ENCODE results near the gene FAM114A2. TPM values are rescaled to one million over a fixed set of nuclear protein-coding genes. Genes with fewer than 3 reads are reported as not detected.

Gene FAM114A2
- total RNA-seq (ENCODE audit: unreplicated experiment), result 25.8 TPM
- long read RNA-seq, full-length matches to known transcripts, result 12 of 21 reads
- long read RNA-seq, partial matches to known transcripts, result 2 of 21 reads
- long read RNA-seq, other reads (novel, unspliced or antisense), result 7 of 21 reads

- peak within 1 kb of the TSS; percentile 95 for H3K27ac Mint-ChIP-seq (ENCODE audit: unreplicated experiment)
- H3K36me3 Mint-ChIP-seq (ENCODE audit: unreplicated experiment), result no peaks in the 10 kb centered on the region
- H3K4me3 Mint-ChIP-seq (ENCODE audit: unreplicated experiment), result peak within 1 kb of the TSS; percentile 100
- H3K4me1 Mint-ChIP-seq (ENCODE audit: low read depth, unreplicated experiment), result peaks cover 5% of the 10 kb centered on the region
- DNase-seq, result peak; percentile 93
- peaks cover 7% of the 10 kb centered on the region for H3K9me3 Mint-ChIP-seq (ENCODE audit: unreplicated experiment)
- H3K27me3 Mint-ChIP-seq (ENCODE audit: unreplicated experiment), result peaks cover 4% of the 10 kb centered on the region
- TF ChIP-seq, protein P1, sequence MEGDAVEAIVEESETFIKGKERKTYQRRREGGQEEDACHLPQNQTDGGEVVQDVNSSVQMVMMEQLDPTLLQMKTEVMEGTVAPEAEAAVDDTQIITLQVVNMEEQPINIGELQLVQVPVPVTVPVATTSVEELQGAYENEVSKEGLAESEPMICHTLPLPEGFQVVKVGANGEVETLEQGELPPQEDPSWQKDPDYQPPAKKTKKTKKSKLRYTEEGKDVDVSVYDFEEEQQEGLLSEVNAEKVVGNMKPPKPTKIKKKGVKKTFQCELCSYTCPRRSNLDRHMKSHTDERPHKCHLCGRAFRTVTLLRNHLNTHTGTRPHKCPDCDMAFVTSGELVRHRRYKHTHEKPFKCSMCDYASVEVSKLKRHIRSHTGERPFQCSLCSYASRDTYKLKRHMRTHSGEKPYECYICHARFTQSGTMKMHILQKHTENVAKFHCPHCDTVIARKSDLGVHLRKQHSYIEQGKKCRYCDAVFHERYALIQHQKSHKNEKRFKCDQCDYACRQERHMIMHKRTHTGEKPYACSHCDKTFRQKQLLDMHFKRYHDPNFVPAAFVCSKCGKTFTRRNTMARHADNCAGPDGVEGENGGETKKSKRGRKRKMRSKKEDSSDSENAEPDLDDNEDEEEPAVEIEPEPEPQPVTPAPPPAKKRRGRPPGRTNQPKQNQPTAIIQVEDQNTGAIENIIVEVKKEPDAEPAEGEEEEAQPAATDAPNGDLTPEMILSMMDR (IDR thresholded peaks at IDR 0.05; ENCODE audit: partially characterized antibody, unreplicated experiment), result peak; percentile 15
Measured at GRCh38 chr5:154038707-154039457, at the start of gene FAM114A2, which contains the start of gene MFAP3. Gene FAM114A2, minus strand, starts transcription at chr5:154038910. Its CDS starts 3,957 bp downstream, at chr5:154034953. Gene MFAP3, plus strand, starts transcription at chr5:154038967. Its CDS starts 10,756 bp downstream, at chr5:154049723.

DNA sequence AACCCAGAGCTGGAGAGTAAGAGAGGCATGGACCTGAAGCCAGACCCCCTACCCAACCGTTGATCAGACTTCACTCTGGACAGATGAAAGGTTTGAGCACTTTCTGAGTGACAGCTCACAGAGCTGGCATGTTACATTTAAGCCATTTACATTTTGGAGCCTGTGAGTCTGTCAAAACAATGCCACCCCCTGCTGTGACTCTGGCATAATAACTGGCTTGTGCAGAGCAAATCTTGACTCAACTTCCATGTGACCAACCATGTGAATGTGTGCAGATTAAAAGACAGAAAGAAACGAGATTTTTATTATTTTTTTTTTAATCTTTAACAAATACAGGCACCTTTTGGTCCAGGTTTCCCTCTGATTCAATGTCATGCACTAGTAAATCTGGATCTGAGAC lies 48.5 kb upstream of the FAM114A2 start:
- DNase-seq, result no peak
- Mint-ChIP-seq H3K27me3 (ENCODE audit: unreplicated experiment) (peaks cover 5% of the 10 kb centered on the region), H3K36me3 (ENCODE audit: unreplicated experiment) (peaks cover 5% of the 10 kb centered on the region), H3K4me1 (ENCODE audit: low read depth, unreplicated experiment) (peaks cover 11% of the 10 kb centered on the region), H3K4me3 (ENCODE audit: unreplicated experiment) (no peak overlapping the region), H3K9me3 (ENCODE audit: unreplicated experiment) (no peaks in the 10 kb centered on the region), H3K27ac (ENCODE audit: unreplicated experiment) (no peak overlapping the region)
- TF ChIP-seq, protein P1 (IDR thresholded peaks at IDR 0.05; ENCODE audit: partially characterized antibody, unreplicated experiment), result no peak

DNA sequence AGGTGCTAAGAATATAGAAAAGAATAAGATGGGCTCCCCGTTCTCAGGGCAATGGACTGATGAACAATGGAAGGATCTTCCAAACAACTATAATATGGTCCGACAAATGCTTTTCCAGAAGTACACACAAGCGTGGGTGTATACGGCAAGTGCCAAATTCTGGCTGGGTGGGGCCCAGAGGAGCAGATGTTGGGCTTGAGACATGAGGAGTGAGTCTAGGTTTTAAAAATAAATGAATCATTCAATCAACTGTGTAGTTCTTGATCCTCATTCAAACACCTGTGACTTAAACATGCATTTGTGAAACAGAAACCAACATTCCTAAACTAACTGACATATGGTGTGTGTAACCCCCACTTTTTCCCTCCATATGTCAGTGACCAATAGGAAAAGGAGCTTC lies 47.9 kb upstream of the FAM114A2 start:
- Mint-ChIP-seq H3K27ac (ENCODE audit: unreplicated experiment) (no peak overlapping the region), H3K4me1 (ENCODE audit: low read depth, unreplicated experiment) (peaks cover 16% of the 10 kb centered on the region), H3K9me3 (ENCODE audit: unreplicated experiment) (peaks cover 4% of the 10 kb centered on the region), H3K4me3 (ENCODE audit: unreplicated experiment) (no peak overlapping the region), H3K27me3 (ENCODE audit: unreplicated experiment) (peaks cover 9% of the 10 kb centered on the region), H3K36me3 (ENCODE audit: unreplicated experiment) (peaks cover 5% of the 10 kb centered on the region)
- DNase-seq, result no peak
- TF ChIP-seq, protein P1 (IDR thresholded peaks at IDR 0.05; ENCODE audit: partially characterized antibody, unreplicated experiment), result no peak

GRCh38 chr5:154086146-154086545 lies 47.4 kb upstream of the FAM114A2 start:
- TF ChIP-seq, protein P1 (IDR thresholded peaks at IDR 0.05; ENCODE audit: partially characterized antibody, unreplicated experiment), result no peak
- Mint-ChIP-seq H3K27me3 (ENCODE audit: unreplicated experiment) (peaks cover 14% of the 10 kb centered on the region), H3K4me3 (ENCODE audit: unreplicated experiment) (peak overlapping the region; percentile 34), H3K36me3 (ENCODE audit: unreplicated experiment) (peaks cover 5% of the 10 kb centered on the region), H3K9me3 (ENCODE audit: unreplicated experiment) (peaks cover 9% of the 10 kb centered on the region), H3K27ac (ENCODE audit: unreplicated experiment) (no peak overlapping the region), H3K4me1 (ENCODE audit: low read depth, unreplicated experiment) (peaks cover 20% of the 10 kb centered on the region)
- DNase-seq, result no peak

Data from glutamatergic neuron (in vitro differentiated cells).